OCI-LY3 (cell line): ENCODE results near the gene RNF217.

Experiments
- H2AFZ ChIP-seq: fragments of 200-600, 300-600 bp; shearing (Covaris generic); 2 replicates; pipeline ENCODE4 v1.6.0; 2014; ENCODE audit warnings: antibody characterized with exemption, low read depth, low read length
- H3K27ac ChIP-seq: fragments of 200-600, 300-600 bp; sonication (generic); 2 replicates; pipeline ENCODE4 v1.5.1; 2014; ENCODE audit warnings: mild to moderate bottlenecking, low read length, moderate library complexity, mixed read lengths
- H3K27me3 ChIP-seq: fragments of 200-600, 300-600 bp; sonication (generic); 2 replicates; pipeline ENCODE4 v1.6.1; 2014; ENCODE audit warnings: low read depth, low read length, mixed read lengths
- H3K36me3 ChIP-seq: fragments of 200-600, 300-600 bp; sonication (generic); replicated peaks from 2 replicates; pipeline ENCODE3; 2014; ENCODE audit warnings: low read depth, low read length, mixed read lengths
- H3K4me1 ChIP-seq: fragments of 300-600, 200-600 bp; sonication (generic); 2 replicates; pipeline ENCODE4 v1.6.1; 2014; ENCODE audit warnings: low read length, mixed read lengths
- H3K4me2 ChIP-seq: fragments of 200-600, 300-600 bp; sonication (generic); 2 replicates; pipeline ENCODE4 v1.6.1; 2014; ENCODE audit warnings: low read length, mixed read lengths
- H3K4me3 ChIP-seq: fragments of 300-600, 200-600 bp; sonication (generic); 2 replicates; pipeline ENCODE4 v1.5.1; 2014; ENCODE audit warnings: antibody characterized with exemption, mild to moderate bottlenecking, low read length, moderate library complexity
- H3K79me2 ChIP-seq: fragments of 300-600, 200-600 bp; shearing (Covaris generic); 2 replicates; pipeline ENCODE4 v1.6.1; 2014; ENCODE audit warnings: mild to moderate bottlenecking, low read length, mixed read lengths
- H3K9ac ChIP-seq: fragments of 300-600, 200-600 bp; shearing (Covaris generic); 2 replicates; pipeline ENCODE4 v1.6.0; 2014; ENCODE audit warnings: mild to moderate bottlenecking, low read length, moderate library complexity
- H3K9me3 ChIP-seq: fragments of 200-600, 300-600 bp; shearing (Covaris generic); 2 replicates; pipeline ENCODE4 v1.6.1; 2014; ENCODE audit warnings: low read length, mixed read lengths; ENCODE audit not compliant: insufficient read depth
- H4K20me1 ChIP-seq: fragments of 200-600, 300-600 bp; sonication (generic); 2 replicates; pipeline ENCODE4 v1.6.1; 2016; ENCODE audit warnings: low read length, mixed read lengths; ENCODE audit not compliant: insufficient read depth
- CTCF ChIP-seq: fragments of 200-600, 300-600 bp; sonication (generic); IDR thresholded peaks from 2 replicates; pipeline ENCODE4 v1.5.1; 2014; ENCODE audit warnings: antibody characterized with exemption, low read length, low read depth
- EZH2phosphoT487 ChIP-seq: fragments of 200-600 bp; shearing (Covaris generic); IDR thresholded peaks from 2 replicates; pipeline ENCODE4 v1.6.1; 2018; ENCODE audit warnings: antibody characterized with exemption, mixed run types, low read depth

Gene RNF217

GRCh38 chr6:124937645-124938044 is 24.6 kb upstream of the RNF217 start:
- no peak for TF ChIP-seq EZH2phosphoT487
- no peak for TF ChIP-seq CTCF
- Histone ChIP-seq H3K4me2 (no peak overlapping the region), H3K9me3 (no peaks in the 10 kb centered on the region), H3K9ac (no peak overlapping the region), H3K4me3 (no peak overlapping the region), H3K79me2 (no peaks in the 10 kb centered on the region), H3K36me3 (no peaks in the 10 kb centered on the region), H3K27ac (no peak overlapping the region), H4K20me1 (no peaks in the 10 kb centered on the region), H3K27me3 (no peaks in the 10 kb centered on the region), H2AFZ (no peak overlapping the region), H3K4me1 (no peaks in the 10 kb centered on the region)

GRCh38 chr6:124941259-124941658 is 21.0 kb upstream of the RNF217 start:
- Histone ChIP-seq H3K27ac (no peak overlapping the region), H3K27me3 (no peaks in the 10 kb centered on the region), H3K4me3 (no peak overlapping the region), H2AFZ (no peak overlapping the region), H3K9me3 (no peaks in the 10 kb centered on the region), H3K9ac (no peak overlapping the region), H3K36me3 (no peaks in the 10 kb centered on the region), H3K4me2 (no peak overlapping the region), H4K20me1 (no peaks in the 10 kb centered on the region), H3K4me1 (no peaks in the 10 kb centered on the region), H3K79me2 (no peaks in the 10 kb centered on the region)
- TF ChIP-seq EZH2phosphoT487 (no peak), CTCF (no peak)

- Histone ChIP-seq H3K79me2 (no peaks in the 10 kb centered on the region), H3K36me3 (no peaks in the 10 kb centered on the region), H3K27me3 (no peaks in the 10 kb centered on the region), H2AFZ (no peak overlapping the region), H3K4me1 (no peaks in the 10 kb centered on the region), H3K9ac (no peak overlapping the region), H4K20me1 (no peaks in the 10 kb centered on the region), H3K27ac (no peak overlapping the region), H3K4me3 (no peak overlapping the region), H3K9me3 (no peaks in the 10 kb centered on the region), H3K4me2 (no peak overlapping the region)
- no peak for TF ChIP-seq CTCF
- no peak for TF ChIP-seq EZH2phosphoT487
These were observed 18.6 kb upstream of the RNF217 start for GRCh38 chr6:124943658-124944057.

GRCh38 chr6:124947971-124948451 is 14.2 kb upstream of the RNF217 start:
- no peaks in the 10 kb centered on the region for H3K4me1 ChIP-seq
- no peak overlapping the region for H3K27ac ChIP-seq
- H2AFZ ChIP-seq: no peak overlapping the region
- H3K4me2 ChIP-seq: no peak overlapping the region
- no peaks in the 10 kb centered on the region for H3K79me2 ChIP-seq
- no peaks in the 10 kb centered on the region for H4K20me1 ChIP-seq
- TF ChIP-seq CTCF: no peak
- no peak for TF ChIP-seq EZH2phosphoT487
- H3K4me3 ChIP-seq: no peak overlapping the region
- H3K36me3 ChIP-seq: no peaks in the 10 kb centered on the region
- H3K9me3 ChIP-seq: no peaks in the 10 kb centered on the region
- no peaks in the 10 kb centered on the region for H3K27me3 ChIP-seq
- no peak overlapping the region for H3K9ac ChIP-seq
